GM18868 (cell line): ENCODE data around the gene GABARAP.

Source experiments
- ATAC-seq: cut with Tn5 transposase; IDR thresholded peaks from one replicate; pipeline ENCODE4 v1.9.1; 2021; ENCODE audit warnings: mild to moderate bottlenecking, moderate library complexity; ENCODE audit not compliant: unreplicated experiment

GABARAP gene

DNA sequence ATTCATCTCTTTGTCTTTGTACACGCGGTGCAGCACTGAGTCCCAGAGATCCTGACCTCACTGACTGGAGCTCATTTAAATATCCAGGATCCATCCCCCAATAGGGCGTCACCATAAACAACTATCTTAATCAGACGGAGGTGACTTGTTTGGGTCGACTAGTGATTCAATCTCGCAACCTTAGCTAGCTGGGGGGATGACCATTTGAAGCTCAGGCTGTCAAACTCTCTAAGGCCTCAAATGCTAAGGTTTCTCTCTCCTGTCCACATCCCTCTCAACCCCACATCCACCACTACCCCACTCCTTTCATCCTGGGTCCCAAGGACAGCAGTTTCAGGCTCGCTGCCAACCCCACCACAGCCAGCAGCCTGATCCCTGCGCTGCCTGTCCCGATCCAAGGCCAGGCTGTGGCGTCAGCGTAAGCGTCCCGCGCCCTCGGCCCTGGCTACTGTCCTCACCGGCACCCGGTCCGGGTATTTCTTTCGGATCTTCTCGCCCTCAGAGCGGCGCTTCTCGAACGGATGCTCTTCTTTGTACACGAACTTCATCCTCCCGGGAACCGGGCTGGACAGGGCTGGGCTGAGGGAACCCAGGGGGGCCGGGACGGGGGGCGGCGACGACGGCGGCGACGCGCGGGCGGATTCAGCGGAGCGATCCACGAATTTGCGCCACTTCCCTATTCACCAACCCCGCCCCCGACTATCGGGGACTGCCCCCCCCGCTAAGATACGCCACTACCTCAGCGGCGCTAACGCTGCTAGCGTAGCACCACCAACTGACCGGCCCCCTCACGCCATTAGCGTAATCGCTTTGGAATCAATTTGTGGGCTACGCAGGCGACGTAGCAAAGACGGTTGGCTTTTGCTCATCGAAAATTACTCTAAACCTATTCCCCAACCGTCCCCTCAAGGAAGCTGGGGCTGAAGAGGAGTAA lies at the start of gene GABARAP:
TSS of gene GABARAP (minus strand) at position 667 of the 934 bp plus-strand sequence. CDS start at position 548, 119 bp downstream.
- no peak for ATAC-seq

GRCh38 chr17:7290685-7291084 lies 48.4 kb upstream of the GABARAP start:
- no peak for ATAC-seq

- no peak for ATAC-seq
Measured at GRCh38 chr17:7290166-7290565, 47.9 kb upstream of the GABARAP start.

- no peak for ATAC-seq
Measured at GRCh38 chr17:7289256-7290032, 47.2 kb upstream of the GABARAP start.

- ATAC-seq: no peak
Measured at GRCh38 chr17:7285679-7286078, 43.4 kb upstream of the GABARAP start.

GRCh38 chr17:7284911-7285310 lies 42.7 kb upstream of the GABARAP start:
- ATAC-seq: no peak

- no peak for ATAC-seq
Measured at GRCh38 chr17:7283471-7284216, 41.4 kb upstream of the GABARAP start.

GRCh38 chr17:7282752-7283321 lies 40.6 kb upstream of the GABARAP start:
- no peak for ATAC-seq

- no peak for ATAC-seq
Measured at GRCh38 chr17:7281953-7282751, 39.9 kb upstream of the GABARAP start.

DNA sequence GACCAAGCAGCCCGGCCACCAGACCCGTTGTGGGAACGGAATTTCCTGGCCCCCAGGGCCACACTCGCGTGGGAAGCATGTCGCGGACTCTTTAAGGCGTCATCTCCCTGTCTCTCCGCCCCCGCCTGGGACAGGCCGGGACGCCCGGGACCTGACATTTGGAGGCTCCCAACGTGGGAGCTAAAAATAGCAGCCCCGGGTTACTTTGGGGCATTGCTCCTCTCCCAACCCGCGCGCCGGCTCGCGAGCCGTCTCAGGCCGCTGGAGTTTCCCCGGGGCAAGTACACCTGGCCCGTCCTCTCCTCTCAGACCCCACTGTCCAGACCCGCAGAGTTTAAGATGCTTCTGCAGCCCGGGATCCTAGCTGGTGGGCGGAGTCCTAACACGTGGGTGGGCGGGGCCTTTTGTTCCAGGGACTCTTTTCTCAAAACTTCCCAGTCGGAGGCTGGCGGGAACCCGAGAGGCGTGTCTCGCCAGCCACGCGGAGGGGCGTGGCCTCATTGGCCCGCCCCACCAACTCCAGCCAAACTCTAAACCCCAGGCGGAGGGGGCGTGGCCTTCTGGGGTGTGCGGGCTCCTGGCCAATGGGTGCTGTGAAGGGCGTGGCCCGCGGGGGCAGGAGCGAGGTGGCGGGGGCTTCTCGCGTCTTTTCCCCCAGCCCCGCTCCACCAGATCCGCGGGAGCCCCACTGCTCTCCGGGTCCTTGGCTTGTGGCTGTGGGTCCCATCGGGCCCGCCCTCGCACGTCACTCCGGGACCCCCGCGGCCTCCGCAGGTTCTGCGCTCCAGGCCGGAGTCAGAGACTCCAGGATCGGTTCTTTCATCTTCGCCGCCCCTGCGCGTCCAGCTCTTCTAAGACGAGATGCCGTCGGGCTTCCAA lies 39.1 kb upstream of the GABARAP start, which contains the start of gene SLC2A4:
TSS of gene SLC2A4 (plus strand) at position 645 of the 879 bp plus-strand sequence. CDS start at position 862, 217 bp downstream.
- ATAC-seq: peak; percentile 56

DNA sequence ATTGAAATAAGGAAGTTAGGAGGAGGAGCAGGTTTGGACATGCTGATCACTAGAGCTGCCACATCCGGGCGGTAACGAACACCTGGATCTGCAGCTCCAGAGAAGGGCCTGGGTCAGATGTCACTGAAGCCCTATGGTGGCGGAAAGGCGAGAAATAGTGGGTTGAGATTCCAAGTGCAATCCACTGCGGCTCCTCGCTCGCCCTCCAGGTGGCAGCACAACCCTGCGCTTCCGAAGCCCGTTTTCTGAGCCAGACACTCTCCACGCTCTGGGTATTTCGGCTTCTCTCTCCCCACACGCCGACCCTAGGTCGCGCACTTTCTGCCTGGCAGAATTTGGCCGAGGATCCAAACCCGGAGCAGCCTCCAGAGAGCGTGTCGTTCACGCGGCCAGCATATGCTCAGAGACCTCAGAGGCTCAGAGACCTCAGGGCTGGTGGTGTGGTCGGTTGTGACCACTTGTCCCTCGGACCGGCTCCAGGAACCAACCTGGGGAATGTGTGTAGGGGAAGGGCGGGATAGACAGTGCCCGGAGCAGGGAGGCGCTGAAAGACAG lies 38.3 kb upstream of the GABARAP start:
- ATAC-seq: peak; percentile 68

DNA sequence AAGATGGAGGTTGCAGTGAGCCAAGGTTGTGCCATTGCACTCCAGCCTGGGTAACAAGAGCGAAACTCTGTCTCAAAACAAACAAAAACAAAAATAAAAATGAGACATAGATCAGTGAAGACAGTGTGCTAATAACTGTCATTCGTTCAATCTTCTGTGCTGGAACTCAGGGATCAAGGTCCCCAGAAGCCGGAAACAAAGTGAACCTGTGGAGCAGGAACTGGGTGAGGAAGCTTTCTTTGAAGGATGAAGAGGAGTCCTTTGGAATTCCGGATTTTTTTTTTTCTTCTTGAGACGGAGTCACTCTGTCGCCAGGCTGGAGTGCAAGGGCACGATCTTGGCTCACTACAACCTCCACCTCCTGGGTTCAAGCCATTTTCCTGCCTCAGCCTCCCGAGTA lies 37.2 kb upstream of the GABARAP start:
- ATAC-seq: no peak

GRCh38 chr17:7266784-7267183 lies 24.5 kb upstream of the GABARAP start:
- no peak for ATAC-seq

DNA sequence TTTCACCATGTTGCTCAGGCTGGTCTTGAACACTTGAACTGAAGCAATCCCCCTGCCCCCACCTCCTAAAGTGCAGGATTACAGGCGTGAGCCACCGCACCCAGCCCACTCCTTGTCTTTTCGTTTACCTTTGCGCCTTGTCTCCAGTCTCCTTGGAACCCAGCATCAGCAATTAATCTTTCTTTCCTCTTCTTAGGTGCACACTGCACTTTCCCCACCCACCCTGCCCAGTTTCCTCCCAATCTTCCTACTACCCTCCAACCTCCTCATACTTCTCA lies 21.5 kb upstream of the GABARAP start:
- no peak for ATAC-seq

DNA sequence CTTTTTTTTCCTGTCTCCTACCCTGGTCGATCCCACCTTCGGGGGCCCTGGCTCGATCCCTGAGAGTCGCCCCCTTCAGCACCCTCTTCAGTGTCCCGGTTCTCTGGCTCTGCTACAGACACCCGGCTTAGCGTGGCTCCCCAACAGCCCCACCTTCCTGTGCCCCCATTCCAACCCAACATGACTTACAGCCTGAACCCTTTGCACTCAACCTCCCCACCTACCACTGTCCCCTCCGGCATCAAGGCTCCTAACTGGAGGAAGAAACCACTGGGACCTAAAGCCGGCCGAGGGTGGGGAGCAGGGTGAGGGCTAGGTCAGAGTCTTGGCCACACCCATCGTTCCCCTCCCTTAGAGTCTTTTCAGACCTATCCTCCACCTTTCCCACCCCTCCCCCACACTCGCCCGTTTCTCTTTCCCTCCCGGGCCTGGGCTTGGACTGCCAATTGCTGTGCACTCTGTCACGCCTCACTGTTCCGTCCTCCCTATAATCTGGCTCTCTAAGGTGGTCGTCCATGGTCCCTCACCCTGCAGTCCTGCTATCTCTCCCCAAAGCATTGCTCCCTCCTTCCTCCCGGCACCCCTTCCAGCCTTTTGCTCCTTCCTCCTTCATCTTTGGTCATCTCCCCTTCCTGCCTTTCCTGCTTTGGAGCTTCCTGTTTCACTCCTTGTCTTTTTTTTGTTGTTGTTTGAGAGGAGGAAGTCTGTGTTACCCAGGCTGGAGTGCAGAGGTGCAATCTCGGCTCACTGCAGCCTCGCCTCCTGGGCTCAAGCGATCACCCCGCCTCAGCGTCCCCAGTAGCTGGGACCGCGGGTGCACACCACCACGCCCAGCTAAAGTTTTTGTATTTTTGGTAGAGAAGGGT lies 20.9 kb upstream of the GABARAP start:
- no peak for ATAC-seq

DNA sequence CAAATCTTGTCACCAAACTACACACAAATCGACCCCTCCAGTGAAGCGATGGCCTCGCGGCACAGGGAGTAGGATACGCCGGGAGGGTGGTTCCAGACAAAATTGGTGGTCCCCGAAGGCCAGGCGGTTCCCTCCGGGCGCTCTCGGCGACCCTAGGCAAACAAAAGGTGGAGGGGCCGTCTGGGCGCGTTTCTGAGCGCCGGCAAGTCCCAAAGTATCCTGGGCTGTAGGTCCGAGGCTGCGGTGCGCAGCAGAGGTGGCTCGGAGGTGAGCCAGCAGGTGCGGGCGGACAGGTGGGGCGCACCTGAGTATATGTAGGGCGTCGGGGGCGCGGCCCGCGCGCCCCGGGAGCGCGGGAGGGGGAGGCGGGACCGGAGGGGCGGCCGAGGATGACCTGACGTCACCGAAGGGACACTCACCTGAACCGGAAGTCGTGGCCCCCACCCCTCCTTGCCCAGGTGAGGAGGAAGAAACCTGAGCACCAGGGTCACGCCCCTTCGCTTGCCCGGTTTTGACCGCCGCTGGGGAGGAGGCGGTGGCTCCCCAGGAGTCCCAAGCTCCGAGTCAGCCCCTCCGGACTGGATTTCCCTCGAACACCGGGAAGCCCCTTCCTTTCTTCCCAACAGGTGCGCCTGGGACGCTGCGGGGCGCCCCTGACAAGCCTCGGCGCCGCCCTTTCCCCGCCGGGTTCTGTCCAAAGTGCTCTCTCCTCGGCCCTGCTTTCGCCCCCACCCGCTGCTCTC lies 20.1 kb upstream of the GABARAP start, which contains the start of gene CLDN7:
TSS of gene CLDN7 (minus strand) at position 287 of the 743 bp plus-strand sequence. CDS start 435 bp downstream, outside the sequence.
- no peak for ATAC-seq
